ENCODE results near the gene NLRC5.
A peak's percentile ranks its signal among the peaks of the same experiment; 100 is the strongest.

NLRC5 gene, protein sequence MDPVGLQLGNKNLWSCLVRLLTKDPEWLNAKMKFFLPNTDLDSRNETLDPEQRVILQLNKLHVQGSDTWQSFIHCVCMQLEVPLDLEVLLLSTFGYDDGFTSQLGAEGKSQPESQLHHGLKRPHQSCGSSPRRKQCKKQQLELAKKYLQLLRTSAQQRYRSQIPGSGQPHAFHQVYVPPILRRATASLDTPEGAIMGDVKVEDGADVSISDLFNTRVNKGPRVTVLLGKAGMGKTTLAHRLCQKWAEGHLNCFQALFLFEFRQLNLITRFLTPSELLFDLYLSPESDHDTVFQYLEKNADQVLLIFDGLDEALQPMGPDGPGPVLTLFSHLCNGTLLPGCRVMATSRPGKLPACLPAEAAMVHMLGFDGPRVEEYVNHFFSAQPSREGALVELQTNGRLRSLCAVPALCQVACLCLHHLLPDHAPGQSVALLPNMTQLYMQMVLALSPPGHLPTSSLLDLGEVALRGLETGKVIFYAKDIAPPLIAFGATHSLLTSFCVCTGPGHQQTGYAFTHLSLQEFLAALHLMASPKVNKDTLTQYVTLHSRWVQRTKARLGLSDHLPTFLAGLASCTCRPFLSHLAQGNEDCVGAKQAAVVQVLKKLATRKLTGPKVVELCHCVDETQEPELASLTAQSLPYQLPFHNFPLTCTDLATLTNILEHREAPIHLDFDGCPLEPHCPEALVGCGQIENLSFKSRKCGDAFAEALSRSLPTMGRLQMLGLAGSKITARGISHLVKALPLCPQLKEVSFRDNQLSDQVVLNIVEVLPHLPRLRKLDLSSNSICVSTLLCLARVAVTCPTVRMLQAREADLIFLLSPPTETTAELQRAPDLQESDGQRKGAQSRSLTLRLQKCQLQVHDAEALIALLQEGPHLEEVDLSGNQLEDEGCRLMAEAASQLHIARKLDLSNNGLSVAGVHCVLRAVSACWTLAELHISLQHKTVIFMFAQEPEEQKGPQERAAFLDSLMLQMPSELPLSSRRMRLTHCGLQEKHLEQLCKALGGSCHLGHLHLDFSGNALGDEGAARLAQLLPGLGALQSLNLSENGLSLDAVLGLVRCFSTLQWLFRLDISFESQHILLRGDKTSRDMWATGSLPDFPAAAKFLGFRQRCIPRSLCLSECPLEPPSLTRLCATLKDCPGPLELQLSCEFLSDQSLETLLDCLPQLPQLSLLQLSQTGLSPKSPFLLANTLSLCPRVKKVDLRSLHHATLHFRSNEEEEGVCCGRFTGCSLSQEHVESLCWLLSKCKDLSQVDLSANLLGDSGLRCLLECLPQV (N-terminal part only)

DNA sequence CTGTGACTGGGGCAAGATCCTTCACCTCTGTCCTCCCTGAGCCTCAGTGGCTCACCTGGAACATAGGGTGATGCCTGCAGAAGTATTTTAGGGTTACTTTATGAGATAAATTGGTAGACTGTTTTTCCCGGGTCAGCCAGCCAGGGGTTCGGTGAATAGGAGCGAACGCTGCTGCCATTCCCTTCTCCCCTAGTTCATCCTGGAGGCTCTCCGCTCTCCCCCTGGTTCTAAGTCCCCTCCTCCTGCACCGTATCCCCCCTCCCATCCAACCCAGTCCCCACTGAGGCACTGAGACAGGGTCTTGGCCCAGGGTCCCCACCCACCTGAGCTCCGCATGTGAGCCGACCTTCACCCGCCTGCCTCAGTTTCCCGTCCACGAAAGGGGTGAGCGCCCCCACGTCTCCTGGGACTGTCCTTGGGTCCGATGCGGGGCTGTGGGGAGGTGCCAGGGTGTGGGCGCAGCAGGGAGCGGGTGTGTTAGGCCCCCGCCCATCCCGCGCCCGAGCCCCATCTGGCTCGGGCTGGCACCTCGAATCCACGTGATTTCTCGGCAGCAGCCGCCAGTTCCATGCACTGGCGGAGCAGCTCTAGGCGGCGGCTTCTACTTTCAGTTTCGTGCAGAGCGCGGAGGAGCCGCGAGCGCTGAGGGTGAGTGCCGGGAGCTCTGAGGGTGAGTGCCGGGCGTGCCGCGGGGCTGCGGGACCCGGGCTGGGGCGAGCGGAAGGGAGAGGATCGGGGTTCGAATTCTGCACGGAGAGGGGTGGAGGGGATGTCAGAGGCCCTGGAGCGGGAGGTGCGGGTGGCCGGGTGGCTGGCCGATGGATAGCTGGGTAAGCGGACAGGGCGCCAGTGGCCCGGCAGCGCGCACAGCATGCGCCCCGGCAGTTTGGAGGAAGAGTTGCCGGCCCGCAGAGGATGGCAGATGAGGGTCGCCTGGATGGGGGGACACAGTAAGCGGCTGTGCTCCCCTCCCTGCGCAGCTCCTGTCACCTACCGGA lies at the start of gene NLRC5:
TSS of gene NLRC5 (plus strand) at position 610 of the 998 bp plus-strand sequence. CDS start 31,156 bp downstream, outside the sequence.
- peak; percentile 78 to 85 for DNase-seq (ENCODE audit: low read depth in 1 of 2, low spot score in 1 of 2)
- in situ Hi-C loops (cut with HindIII; ENCODE audit: low pct_unique_long_range_greater_than_20kb, low sequenced_read_pairs): no loop called here
- no peak for TF ChIP-seq JUND (IDR thresholded peaks at IDR 0.05; ENCODE audit: low read depth)

DNA sequence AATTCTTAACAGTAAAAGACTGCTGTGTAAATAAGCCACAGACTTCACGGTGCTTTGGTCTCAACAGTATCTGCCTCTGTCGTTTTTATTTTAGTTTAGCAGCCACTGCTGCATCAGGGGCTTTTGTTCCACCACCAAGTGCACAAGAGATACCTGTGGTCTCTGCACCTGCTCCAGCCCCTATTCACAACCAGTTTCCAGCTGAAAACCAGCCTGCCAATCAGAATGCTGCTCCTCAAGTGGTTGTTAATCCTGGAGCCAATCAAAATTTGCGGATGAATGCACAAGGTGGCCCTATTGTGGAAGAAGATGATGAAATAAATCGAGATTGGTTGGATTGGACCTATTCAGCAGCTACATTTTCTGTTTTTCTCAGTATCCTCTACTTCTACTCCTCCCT lies 49.6 kb upstream of the NLRC5 start:
- no peak for DNase-seq (ENCODE audit: low read depth in 1 of 2, low spot score in 1 of 2)
- no peak for TF ChIP-seq JUND (IDR thresholded peaks at IDR 0.05; ENCODE audit: low read depth)
- in situ Hi-C loops (cut with HindIII; ENCODE audit: low pct_unique_long_range_greater_than_20kb, low sequenced_read_pairs): no loop called here

- no peak for TF ChIP-seq JUND (IDR thresholded peaks at IDR 0.05; ENCODE audit: low read depth)
- in situ Hi-C loops (cut with HindIII; ENCODE audit: low pct_unique_long_range_greater_than_20kb, low sequenced_read_pairs): no loop called here
- DNase-seq (ENCODE audit: low read depth in 1 of 2, low spot score in 1 of 2): no peak
Measured at GRCh38 chr16:56941092-56941491, 48.3 kb upstream of the NLRC5 start.

GRCh38 chr16:56941856-56942331 lies 47.5 kb upstream of the NLRC5 start:
- no peak for DNase-seq (ENCODE audit: low read depth in 1 of 2, low spot score in 1 of 2)
- TF ChIP-seq JUND (IDR thresholded peaks at IDR 0.05; ENCODE audit: low read depth): no peak
- in situ Hi-C loops (cut with HindIII; ENCODE audit: low pct_unique_long_range_greater_than_20kb, low sequenced_read_pairs): no loop called here

DNA sequence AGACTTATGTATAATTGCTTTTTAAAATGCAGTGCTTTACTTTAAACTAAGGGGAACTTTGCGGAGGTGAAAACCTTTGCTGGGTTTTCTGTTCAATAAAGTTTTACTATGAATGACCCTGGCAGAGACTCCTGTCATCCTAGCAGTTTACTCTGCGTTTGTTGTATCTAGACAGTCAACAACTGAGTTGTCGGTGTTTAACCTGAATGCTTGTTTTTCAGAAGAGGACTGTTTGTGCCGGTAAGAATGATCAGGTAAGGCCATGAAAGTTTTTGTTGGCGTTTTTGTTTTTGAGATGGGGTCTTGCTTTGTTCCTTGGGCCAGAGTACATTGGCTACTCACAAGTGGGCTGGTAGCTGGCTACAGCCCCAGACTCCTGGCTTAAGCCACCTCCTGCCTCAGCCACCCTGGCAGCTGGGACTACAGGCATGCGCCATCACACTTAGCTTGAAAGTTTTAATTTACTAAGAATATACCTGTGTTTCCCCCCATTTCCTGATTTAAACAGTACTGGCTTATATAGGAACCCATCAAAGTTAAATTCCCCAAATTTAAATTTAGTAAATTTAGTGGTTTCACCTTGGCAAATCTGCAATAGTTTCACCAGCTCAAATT lies 45.5 kb upstream of the NLRC5 start:
- no peak for DNase-seq (ENCODE audit: low read depth in 1 of 2, low spot score in 1 of 2)
- TF ChIP-seq JUND (IDR thresholded peaks at IDR 0.05; ENCODE audit: low read depth): no peak
- in situ Hi-C loops (cut with HindIII; ENCODE audit: low pct_unique_long_range_greater_than_20kb, low sequenced_read_pairs): no loop called here

DNA sequence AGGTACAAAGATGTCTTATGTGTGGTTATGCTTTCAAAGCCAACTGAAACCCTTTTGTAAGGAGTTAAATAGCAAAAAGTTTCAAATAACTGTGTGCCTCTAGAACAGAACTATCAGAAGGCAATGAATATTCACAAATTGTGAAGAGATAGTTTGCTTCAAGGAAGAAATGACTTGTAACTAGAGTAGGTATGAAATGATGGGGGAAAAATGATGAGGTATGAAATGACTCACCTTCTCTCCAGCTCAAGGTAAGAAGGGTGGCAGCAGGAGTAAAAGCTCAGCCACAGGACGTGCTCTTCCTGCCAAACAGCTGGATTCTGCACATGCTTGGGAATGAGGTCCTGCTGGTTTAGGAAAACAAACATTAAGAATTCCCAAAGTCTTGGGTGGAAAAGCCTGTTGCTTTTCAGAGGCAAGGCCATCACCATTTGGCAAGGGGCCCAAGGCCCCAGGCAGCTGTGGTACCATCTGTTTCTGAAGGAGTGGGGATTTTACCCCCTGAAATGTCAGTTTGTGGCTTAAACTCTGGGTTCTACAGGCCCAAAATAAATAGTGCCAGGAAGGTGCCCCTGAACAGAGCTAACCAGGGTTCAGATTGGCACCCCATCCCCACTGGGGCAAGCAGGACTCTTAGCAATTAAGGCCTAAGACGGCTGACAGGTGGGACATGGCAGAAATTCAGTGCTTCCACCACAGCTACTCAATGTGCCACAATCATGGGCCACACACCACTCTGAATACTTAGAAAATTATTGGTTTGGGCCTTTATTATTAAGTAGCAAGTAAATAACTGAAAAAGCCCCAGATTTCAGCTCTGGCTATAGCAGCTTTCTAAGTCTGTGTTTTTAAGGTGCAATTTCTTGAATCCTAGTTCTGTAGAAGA lies 44.2 kb upstream of the NLRC5 start:
- no peak for TF ChIP-seq JUND (IDR thresholded peaks at IDR 0.05; ENCODE audit: low read depth)
- in situ Hi-C loops (cut with HindIII; ENCODE audit: low pct_unique_long_range_greater_than_20kb, low sequenced_read_pairs): no loop called here
- peak in 1 of 2 experiments; percentile 65 for DNase-seq (ENCODE audit: low read depth in 1 of 2, low spot score in 1 of 2)

DNA sequence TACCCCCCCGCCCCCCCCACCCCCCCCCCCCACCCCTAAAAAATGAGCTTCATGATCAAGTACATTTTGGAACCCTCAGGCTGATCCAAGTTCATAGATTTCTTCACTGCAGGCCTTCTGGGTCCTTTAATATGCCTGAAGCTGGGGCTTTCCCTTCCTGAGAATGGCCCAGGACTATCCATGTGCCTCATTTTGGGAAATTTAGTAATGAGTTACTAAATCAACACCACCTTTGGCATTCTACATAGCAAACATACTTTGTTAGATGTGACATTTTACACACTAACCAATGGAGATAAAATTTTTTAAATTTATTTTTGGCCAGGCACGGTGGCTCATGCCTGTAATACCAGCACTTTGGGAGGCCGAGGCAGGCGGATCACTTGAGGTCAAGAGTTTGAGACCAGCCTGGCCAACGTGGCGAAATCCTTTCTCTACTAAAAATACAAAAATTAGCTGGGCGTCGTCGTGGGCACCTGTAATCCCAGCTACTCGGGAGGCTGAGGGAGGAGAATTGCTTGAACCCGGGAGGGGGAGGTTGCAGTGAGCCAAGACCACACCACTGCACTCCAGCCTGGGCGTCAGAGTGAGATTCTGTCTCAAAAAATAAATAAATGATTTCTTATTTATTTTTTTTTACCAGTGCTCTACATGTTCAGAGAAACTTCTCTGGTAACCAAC lies 43.4 kb upstream of the NLRC5 start:
- in situ Hi-C loops (cut with HindIII; ENCODE audit: low pct_unique_long_range_greater_than_20kb, low sequenced_read_pairs): no loop called here
- no peak for DNase-seq (ENCODE audit: low read depth in 1 of 2, low spot score in 1 of 2)
- no peak for TF ChIP-seq JUND (IDR thresholded peaks at IDR 0.05; ENCODE audit: low read depth)

GRCh38 chr16:56946767-56947603 lies 42.4 kb upstream of the NLRC5 start:
- TF ChIP-seq JUND (IDR thresholded peaks at IDR 0.05; ENCODE audit: low read depth): no peak
- in situ Hi-C loops (cut with HindIII; ENCODE audit: low pct_unique_long_range_greater_than_20kb, low sequenced_read_pairs): no loop called here
- no peak for DNase-seq (ENCODE audit: low read depth in 1 of 2, low spot score in 1 of 2)

- no peak for TF ChIP-seq JUND (IDR thresholded peaks at IDR 0.05; ENCODE audit: low read depth)
- DNase-seq (ENCODE audit: low read depth in 1 of 2, low spot score in 1 of 2): no peak
- in situ Hi-C loops (cut with HindIII; ENCODE audit: low pct_unique_long_range_greater_than_20kb, low sequenced_read_pairs): no loop called here
Measured at GRCh38 chr16:56947604-56947995, 41.8 kb upstream of the NLRC5 start.
